Muscle of back (tissue), 11 donors: ENCODE data around the gene RIC8B. TPM values are rescaled to one million over a fixed set of nuclear protein-coding genes. Genes with fewer than 3 reads are reported as not detected.

Experiments used
- DNase-seq, 3 donors: peaks; one replicate each; pipeline versions ENCODE4 v3.0.0 to v3.0.0-alpha.2; 2013
- polyA plus RNA-seq, 10 donors: library from polyadenylated mRNA; unstranded; fragments of 120-200 nt; gene quantifications; one replicate each; pipeline ENCODE4 v1.2.1, GENCODE V29; 2013; ENCODE audit not compliant: insufficient read length in 10 of 10

RIC8B gene
- polyA plus RNA-seq, 10 donors, result 12.8 to 22.7 (median 16.5) TPM

DNA sequence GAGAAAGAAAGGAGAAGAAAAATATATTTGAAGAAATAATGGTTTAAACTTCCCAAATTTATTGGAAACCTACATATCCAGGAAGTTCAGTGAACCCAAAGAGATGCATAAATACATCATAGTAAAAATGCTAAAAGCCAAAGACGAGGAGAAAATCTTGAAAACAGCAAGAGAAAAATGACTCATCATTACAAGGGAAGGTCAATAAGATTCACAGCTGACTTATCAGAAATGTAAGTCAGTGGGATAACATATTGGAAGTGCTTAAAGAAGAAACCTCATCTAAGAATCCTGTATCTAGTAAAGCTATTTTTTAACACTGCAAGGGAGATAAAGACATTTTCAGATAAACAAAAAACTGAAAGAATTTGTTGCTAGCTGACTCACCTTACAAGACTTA, 19.9 kb downstream of the RIC8B start:
- DNase-seq, result no peak

- DNase-seq, result no peak
Observed at GRCh38 chr12:106801167-106801708, 26.8 kb downstream of the RIC8B start.

- DNase-seq, result peak; percentile 16 to 22 (median 20)
Observed at GRCh38 chr12:106801830-106802533, 27.5 kb downstream of the RIC8B start.

DNA sequence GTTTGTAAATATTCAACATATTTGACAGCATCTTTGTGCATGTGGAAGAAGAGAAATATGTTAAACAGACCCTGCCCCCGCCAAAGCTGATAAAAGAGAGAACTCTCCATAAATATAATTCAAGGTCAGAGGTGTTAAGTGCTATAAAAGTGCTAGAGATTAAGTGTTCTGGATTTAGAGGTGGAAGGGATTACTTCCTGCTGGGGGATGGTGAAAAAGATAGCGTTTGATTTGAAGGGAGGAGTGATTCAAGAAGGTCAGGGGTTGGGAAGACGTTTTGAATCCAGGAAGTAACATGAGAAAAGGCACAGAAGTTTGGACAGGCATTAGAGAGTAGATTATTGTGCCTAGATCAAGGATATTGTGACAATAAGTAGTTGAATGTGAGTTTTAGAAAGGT, 30.2 kb downstream of the RIC8B start:
- DNase-seq, result no peak

DNA sequence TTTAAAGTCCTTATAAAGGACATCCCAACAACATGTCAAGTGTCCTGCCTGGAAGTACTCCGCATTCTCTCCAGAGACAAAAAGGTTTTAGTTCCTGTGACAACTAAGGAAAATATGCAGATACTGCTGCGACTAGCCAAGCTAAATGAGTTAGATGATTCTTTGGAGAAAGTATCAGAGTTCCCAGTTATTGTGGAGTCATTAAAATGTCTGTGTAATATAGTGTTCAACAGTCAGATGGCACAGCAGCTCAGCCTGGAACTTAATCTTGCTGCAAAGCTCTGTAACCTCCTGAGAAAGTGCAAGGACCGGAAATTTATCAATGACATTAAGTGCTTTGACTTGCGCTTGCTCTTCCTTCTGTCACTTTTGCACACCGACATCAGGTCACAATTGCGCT, 40.2 kb downstream of the RIC8B start:
- peak in 1 of 3 donors; percentile 9 for DNase-seq

DNA sequence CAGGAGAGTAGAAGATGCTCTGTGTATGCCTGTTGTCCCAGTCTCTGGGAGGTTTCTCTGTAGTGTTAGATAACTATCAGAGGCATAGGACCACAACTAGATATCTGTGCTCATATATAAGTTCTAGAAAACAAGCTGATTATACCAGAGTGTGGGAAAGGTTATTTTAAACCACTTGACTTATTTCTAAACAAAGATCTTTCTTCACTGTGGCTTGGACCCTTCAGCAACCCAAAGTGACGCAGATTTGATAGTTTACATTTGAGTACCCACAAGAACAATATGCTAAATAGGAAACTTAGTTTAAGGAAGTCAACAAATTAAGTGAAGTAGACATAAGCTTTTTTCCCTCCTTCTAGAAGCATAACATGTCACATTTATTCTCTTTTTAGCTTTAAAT, 41.3 kb downstream of the RIC8B start:
- DNase-seq, result no peak

DNA sequence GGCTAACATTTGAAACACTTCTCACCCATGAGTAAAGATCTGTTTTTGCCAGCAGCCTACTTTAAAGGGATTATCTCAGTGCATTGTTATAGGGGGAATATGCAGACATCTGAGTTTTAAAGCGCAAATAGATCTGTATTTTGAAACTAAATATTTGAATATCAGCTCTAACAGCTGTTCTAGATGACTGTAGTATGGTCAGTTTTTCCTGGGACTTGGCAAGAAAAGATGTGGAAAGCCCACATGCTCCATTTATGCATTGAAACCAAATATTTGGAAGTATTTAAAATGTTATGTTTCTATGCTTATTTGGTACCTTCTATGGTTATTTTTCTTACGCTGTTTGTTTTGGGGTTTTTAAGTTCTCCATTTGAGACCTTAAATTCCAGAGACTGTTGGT, 41.7 kb downstream of the RIC8B start:
- peak in 1 of 3 donors; percentile 35 for DNase-seq

GRCh38 chr12:106819991-106820390, 45.5 kb downstream of the RIC8B start:
- DNase-seq, result no peak

GRCh38 chr12:106831699-106832098, 57.2 kb downstream of the RIC8B start:
- no peak for DNase-seq

DNA sequence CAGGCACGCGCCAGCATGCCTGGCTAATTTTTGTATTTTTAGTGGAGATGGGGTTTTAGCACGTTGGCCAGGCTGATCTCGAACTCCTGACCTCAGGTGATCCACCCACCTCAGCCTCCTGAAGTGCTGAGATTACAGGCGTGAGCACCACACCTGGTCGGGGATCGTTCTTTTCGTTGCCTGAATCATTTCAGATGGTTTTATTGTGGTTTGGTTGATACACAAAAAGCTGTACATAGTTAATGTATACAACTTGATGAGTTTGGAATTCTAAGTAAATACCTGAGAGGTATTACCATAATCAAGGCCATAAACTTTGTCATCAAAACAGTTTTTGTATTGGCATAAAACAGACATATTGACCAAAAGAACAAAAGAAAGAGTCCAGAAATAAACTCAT, 63.3 kb downstream of the RIC8B start:
- no peak for DNase-seq

DNA sequence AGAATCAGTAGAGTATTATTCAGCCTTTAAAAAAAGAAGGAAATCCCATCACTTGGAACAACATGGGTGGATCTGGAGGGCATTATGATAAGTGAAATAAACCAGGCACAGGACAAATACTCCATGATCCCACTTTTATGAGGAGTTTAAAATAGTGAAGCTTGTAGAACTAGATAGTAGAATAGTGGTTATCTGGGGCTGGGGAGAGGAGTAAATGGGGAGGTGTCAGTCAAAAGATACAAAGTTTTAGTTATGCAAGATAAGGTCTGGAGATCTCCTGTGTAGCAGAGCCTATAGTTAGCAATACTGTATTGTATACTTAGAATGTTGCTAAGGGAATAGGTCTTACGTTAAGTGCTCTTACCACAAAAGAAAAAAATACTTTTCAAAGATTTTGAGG, 64.9 kb downstream of the RIC8B start:
- DNase-seq, result no peak

DNA sequence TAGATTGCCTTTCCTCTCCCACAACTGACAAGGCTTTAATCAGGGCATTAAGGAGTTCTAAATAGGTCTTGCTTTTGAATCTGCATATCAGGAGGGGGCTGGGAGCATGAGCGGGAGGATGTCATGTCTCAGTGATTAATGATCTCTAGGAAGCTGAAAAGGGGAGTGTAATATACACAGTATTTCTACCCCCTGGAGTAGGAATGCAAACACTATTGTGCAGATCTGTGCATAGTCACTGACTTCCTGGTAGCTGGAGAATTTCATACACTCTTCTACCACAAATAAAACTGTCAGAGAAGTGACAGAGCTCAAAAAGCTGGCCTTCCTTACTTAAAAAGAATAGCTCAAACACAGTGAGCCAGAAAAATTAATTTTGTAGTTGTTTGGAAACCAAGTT, 65.8 kb downstream of the RIC8B start:
- DNase-seq, result peak in 2 of 3 donors; percentile 22 to 50

DNA sequence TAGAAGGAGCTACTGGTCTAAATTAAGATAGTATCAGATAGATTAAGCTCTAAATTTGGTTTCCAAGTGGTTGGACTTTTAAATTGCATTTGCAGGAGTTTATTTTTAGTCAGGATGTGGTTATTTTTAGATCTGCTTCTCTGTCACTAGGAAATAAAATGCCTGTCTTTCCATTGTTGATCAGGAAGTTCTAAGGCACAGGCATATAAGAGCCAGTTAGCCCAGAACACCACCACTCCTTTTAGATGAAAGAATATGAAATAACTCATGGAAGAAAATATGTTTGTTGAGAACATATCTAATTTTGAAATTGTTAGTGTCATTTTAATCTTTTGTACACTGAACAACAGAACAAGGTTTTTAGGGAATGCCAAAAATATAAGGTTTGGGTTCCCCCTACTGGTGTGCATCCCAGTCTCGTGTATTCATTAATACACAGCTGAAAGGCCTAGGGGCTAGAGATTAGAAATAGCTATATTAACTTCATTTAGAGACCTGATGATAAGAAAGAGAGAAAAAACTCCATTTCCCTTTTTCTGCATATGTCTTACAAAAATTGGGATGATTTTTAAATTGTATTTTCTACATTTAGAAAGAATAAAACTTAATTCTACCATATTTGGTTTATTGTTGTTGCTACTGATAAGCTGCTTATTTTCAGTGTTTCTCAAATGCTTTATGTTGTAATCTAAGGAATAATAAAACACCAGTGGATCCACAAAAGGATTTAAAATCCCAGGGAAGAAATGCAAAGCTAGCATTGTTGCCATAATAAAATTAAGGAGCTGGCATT, 67.2 kb downstream of the RIC8B start:
- DNase-seq, result peak; percentile 62 to 87 (median 66)

DNA sequence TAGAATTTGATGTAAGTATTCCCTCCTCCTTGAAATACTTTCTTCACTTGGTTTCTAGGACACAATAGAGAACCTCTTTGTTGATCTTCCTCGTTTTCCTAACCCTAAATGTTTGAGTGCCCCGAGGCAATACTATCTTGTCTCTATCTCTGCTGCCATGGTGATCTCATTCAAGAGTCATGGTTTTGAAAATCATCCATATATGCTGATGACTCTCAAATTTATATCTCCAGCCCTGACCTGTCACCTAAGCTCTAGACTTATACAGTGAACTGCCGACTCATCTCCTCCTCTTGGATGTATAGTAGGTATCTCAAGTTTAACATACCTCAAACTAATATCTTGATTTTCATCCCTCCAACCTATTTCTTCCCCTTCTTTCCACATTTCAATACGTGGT, 71.4 kb downstream of the RIC8B start:
- no peak for DNase-seq

DNA sequence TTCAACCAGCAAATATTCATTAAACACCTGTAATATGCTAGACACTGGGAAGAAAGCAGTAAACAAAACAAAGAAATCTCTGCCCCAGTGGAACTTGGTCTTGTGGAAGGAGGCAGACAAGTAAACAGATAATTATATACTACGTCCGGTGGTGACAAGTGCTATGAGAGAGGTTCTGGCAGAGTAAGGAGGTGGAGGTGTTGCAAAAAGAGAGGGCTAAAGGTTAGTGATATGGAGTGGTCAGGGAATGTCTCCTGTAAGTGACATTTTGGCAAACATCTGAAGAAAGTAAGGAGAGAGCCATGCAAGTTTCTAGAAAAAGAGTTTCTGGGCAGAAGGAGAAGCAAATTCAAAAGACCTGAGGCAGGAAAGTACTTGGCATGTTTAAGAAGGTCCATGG, 73.4 kb downstream of the RIC8B start:
- no peak for DNase-seq

DNA sequence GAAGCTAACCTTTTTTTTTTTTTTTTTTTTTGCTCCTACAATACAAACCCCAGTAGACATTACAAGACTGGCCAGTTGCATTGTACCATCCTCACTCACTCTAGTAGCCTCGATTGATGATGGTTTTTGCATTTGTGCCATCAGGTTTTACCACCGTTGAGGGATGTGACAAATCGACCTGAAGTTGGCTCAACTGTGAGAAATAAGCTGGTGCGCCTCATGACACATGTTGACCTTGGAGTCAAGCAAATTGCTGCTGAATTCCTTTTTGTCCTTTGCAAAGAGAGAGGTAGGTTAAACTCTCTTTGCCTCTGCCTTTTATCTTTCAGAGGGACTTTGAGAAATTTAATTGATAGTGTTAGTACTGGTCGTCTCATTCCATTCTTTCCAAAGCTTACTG, 76.8 kb downstream of the RIC8B start:
- no peak for DNase-seq

DNA sequence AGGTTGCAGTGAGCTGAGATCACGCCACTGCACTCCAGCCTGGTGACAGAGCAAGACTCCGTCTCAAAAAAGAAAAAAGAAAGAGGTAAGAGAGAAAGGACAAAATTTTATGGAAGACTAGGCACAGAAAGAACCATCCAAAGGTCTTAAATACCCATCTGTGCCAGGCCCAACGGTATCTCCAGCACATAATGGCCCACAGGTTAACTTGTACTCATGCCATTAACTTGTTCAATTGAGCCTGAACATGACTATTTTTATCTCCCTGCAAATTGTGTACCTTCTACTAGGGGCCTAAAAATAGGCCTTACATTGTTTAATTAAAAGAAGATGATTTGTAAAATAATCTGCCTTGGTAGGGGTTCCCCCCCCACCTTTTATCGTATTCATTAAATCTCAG, 80.2 kb downstream of the RIC8B start:
- DNase-seq, result no peak

GRCh38 chr12:106855221-106855758, 80.8 kb downstream of the RIC8B start:
- DNase-seq, result no peak

DNA sequence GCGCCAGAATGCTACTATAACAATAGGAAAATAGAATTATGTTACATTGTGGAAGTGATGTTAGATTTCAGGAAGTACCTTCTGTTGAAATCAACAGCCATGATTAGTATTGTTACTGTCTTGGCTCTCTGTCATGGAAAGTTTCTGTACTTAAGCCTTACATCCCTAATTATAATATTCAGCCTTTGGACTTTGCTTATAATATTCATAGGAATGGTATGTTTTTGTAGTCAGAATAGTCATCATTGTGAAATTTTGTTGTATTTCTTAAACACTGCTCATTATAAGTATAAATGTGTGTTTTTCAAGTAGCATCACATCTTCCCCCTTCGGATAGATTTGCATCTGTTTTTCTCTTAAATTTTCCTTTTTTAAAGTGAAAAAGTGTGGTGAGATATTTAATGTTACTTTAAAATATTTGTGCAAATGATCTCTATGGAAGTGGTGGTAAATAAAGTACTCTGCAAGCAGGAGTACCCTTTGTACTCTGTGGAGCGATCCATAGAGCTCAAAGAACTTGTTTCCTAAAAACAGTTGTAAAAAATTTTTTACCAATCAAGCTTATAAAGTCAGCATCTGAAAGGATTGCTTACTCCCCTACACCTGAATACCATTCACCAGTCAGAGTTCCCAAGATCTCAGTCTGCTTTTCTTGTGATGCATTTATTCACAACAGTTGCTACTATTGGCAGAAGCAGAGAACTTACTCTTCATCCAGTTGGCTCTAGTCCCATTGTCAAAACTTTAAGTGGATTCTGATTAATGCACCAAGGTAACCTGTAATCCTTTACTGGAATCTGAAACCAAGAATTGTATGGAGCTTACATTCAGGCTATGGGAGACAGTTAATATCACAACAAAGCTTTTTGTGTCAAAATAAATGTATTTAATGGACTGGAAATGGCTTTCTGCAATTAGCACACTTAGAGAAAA, 87.8 kb downstream of the RIC8B start:
- peak in 1 of 3 donors; percentile 19 for DNase-seq

- DNase-seq, result no peak
Observed at GRCh38 chr12:106863189-106863588, 88.7 kb downstream of the RIC8B start.

GRCh38 chr12:106865683-106866082, 91.2 kb downstream of the RIC8B start:
- no peak for DNase-seq
